H9 (cell line): ENCODE results near the gene CEACAM20. TPM values are rescaled to one million over a fixed set of nuclear protein-coding genes. Genes with fewer than 3 reads are reported as not detected.

Experiments
- DNase-seq: peaks from one replicate; pipeline ENCODE4 v3.0.0-alpha.2; 2017
- H2AFZ ChIP-seq: one replicate; pipeline ENCODE4 v1.6.1; 2013; ENCODE audit warnings: mild to moderate bottlenecking, low read length, control low read depth, moderate library complexity
- H2AK5ac ChIP-seq: 2 replicates; pipeline ENCODE4 v1.6.1; 2013; ENCODE audit warnings: low read length, control low read depth, mixed read lengths; ENCODE audit not compliant: insufficient read length
- H2BK120ac ChIP-seq: one replicate; pipeline ENCODE4 v1.6.1; 2013; ENCODE audit warnings: low read depth, mild to moderate bottlenecking, low read length, control low read depth, inconsistent platforms; ENCODE audit not compliant: poor library complexity, severe bottlenecking
- H2BK12ac ChIP-seq: 2 replicates; pipeline ENCODE4 v1.6.1; 2013; ENCODE audit warnings: low read length, control low read depth, mixed read lengths, low read depth; ENCODE audit not compliant: insufficient read length
- H2BK15ac ChIP-seq: 2 replicates; pipeline ENCODE4 v1.6.1; 2013; ENCODE audit warnings: low read depth, low read length, control low read depth
- H2BK20ac ChIP-seq: one replicate; pipeline ENCODE4 v1.6.1; 2013; ENCODE audit warnings: low read depth, mild to moderate bottlenecking, low read length, control low read depth, inconsistent platforms; ENCODE audit not compliant: poor library complexity, severe bottlenecking
- H2BK5ac ChIP-seq: 2 replicates; pipeline ENCODE4 v1.6.1; 2013; ENCODE audit warnings: low read length, control low read depth, mixed read lengths; ENCODE audit not compliant: insufficient read length
- H3K14ac ChIP-seq: 2 replicates; pipeline ENCODE4 v1.6.1; 2013; ENCODE audit warnings: low read length, control low read depth; ENCODE audit not compliant: insufficient read depth
- H3K18ac ChIP-seq: 2 replicates; pipeline ENCODE4 v1.6.1; 2013; ENCODE audit warnings: low read depth, mild to moderate bottlenecking, mixed read lengths, low read length, control low read depth; ENCODE audit not compliant: insufficient read length
- H3K23ac ChIP-seq: 2 replicates; pipeline ENCODE4 v1.6.1; 2013; ENCODE audit warnings: low read length, control low read depth, mixed read lengths, low read depth; ENCODE audit not compliant: insufficient read length
- H3K23me2 ChIP-seq: 2 replicates; pipeline ENCODE4 v1.6.1; 2013; ENCODE audit warnings: low read depth, mild to moderate bottlenecking, mixed read lengths, low read length, control low read depth; ENCODE audit not compliant: insufficient read length, poor library complexity, severe bottlenecking
- H3K27ac ChIP-seq: 2 replicates; pipeline ENCODE4 v1.5.1; 2013; ENCODE audit warnings: low read length, control low read depth, mixed read lengths, low read depth; ENCODE audit not compliant: insufficient read length
- H3K27me3 ChIP-seq: 2 replicates; pipeline ENCODE4 v1.6.1; 2013; ENCODE audit warnings: low read length, control low read depth, inconsistent platforms; ENCODE audit not compliant: insufficient read depth
- H3K4ac ChIP-seq: 2 replicates; pipeline ENCODE4 v1.6.1; 2013; ENCODE audit warnings: low read depth, mild to moderate bottlenecking, control low read depth, inconsistent platforms, low read length, moderate library complexity
- H3K4me1 ChIP-seq: 2 replicates; pipeline ENCODE4 v1.6.1; 2013; ENCODE audit warnings: low read length, control low read depth, inconsistent platforms; ENCODE audit not compliant: insufficient read depth
- H3K4me2 ChIP-seq: 2 replicates; pipeline ENCODE4 v1.6.1; 2013; ENCODE audit warnings: low read length, control low read depth, mixed read lengths; ENCODE audit not compliant: insufficient read length, insufficient read depth
- H3K56ac ChIP-seq: 2 replicates; pipeline ENCODE4 v1.6.1; 2013; ENCODE audit warnings: low read depth, mild to moderate bottlenecking, mixed read lengths, low read length, control low read depth; ENCODE audit not compliant: insufficient read length
- H3K79me1 ChIP-seq: 2 replicates; pipeline ENCODE4 v1.6.1; 2013; ENCODE audit warnings: low read depth, mild to moderate bottlenecking, moderate library complexity, low read length, control low read depth, inconsistent platforms; ENCODE audit not compliant: insufficient read depth, poor library complexity, severe bottlenecking
- H3K79me2 ChIP-seq: 2 replicates; pipeline ENCODE4 v1.6.1; 2013; ENCODE audit warnings: low read length, control low read depth, inconsistent platforms; ENCODE audit not compliant: insufficient read depth
- H3K9ac ChIP-seq: 2 replicates; pipeline ENCODE4 v1.6.1; 2013; ENCODE audit warnings: low read length, control low read depth, mixed read lengths; ENCODE audit not compliant: insufficient read length; ENCODE audit errors: extremely low read depth
- H3K9me3 ChIP-seq: one replicate; pipeline ENCODE4 v1.6.1; 2013; ENCODE audit warnings: low read depth, low read length, inconsistent platforms; ENCODE audit not compliant: control insufficient read depth
- H3T11ph ChIP-seq: one replicate; pipeline ENCODE4 v1.6.1; 2013; ENCODE audit warnings: mild to moderate bottlenecking, low read length, control low read depth, inconsistent platforms
- H4K20me1 ChIP-seq: one replicate; pipeline ENCODE4 v1.6.1; 2013; ENCODE audit not compliant: control insufficient read depth, insufficient read length, insufficient read depth
- H4K5ac ChIP-seq: 2 replicates; pipeline ENCODE4 v1.6.1; 2013; ENCODE audit warnings: low read depth, mild to moderate bottlenecking, mixed read lengths, low read length, control low read depth; ENCODE audit not compliant: insufficient read length
- H4K8ac ChIP-seq: replicated peaks from 2 replicates; pipeline ENCODE4 v1.6.1; 2013; ENCODE audit warnings: low read length, control low read depth, mixed read lengths, low read depth; ENCODE audit not compliant: insufficient read length
- H4K91ac ChIP-seq: 2 replicates; pipeline ENCODE4 v1.6.1; 2013; ENCODE audit warnings: low read depth, mild to moderate bottlenecking, moderate library complexity, mixed read lengths, low read length, control low read depth; ENCODE audit not compliant: insufficient read length
- H3K27ac Mint-ChIP-seq, 3 experiments: 2 replicates in 2 of 3; 3 replicates in 1 of 3; pipeline ENCODE4 v1.8.0; 2020 to 2021; ENCODE audit warnings: mixed read lengths in 3 of 3, mild to moderate bottlenecking in 1 of 3, moderate library complexity in 1 of 3
- H3K27me3 Mint-ChIP-seq: 2 replicates; pipeline ENCODE4 v1.8.0; 2021; ENCODE audit warnings: low read depth, mild to moderate bottlenecking, moderate library complexity, mixed read lengths
- H3K36me3 Mint-ChIP-seq, 3 experiments: 2 replicates in 2 of 3; 3 replicates in 1 of 3; pipeline ENCODE4 v1.8.0; 2020 to 2021; ENCODE audit warnings: low read depth in 3 of 3, mixed read lengths in 3 of 3; ENCODE audit not compliant: insufficient read depth in 1 of 3
- H3K4me1 Mint-ChIP-seq, 2 experiments: 2 replicates each; pipeline ENCODE4 v1.8.0; 2020; ENCODE audit warnings: mixed read lengths in 2 of 2
- H3K4me3 Mint-ChIP-seq, 2 experiments: 2 replicates in 1 of 2; 3 replicates in 1 of 2; pipeline ENCODE4 v1.8.0; 2020 to 2021; ENCODE audit warnings: mild to moderate bottlenecking in 2 of 2, mixed read lengths in 2 of 2, moderate library complexity in 1 of 2
- H3K9me3 Mint-ChIP-seq, 2 experiments: 2 replicates in 1 of 2; 3 replicates in 1 of 2; pipeline ENCODE4 v1.8.0; 2020; ENCODE audit warnings: mild to moderate bottlenecking in 2 of 2, mixed read lengths in 2 of 2, moderate library complexity in 1 of 2
- CTCF ChIP-seq: fragments of 200-600 bp; sonication (generic); conservative IDR thresholded peaks from 3 replicates; pipeline ENCODE4 v1.8.0; 2021; ENCODE audit warnings: antibody characterized with exemption, mild to moderate bottlenecking
- WGBS: extraction: QIAGEN DNeasy Blood & Tissue Kit; methylation state at CpG from one replicate; pipeline ENCODE4 v1.1.7; 2013; ENCODE audit warnings: missing lambda C conversion rate, low lambda C conversion rate, mixed read lengths; ENCODE audit not compliant: insufficient read length; ENCODE audit errors: extremely low coverage; 5-methylcytosine and 5-hydroxymethylcytosine counted together
- total RNA-seq: library from RNA; stranded (reverse); gene quantifications from 2 replicates; pipeline ENCODE4 v1.2.1, GENCODE V29; 2021

Gene CEACAM20
- total RNA-seq, 1 experiment from 2014 or later = not detected

DNA sequence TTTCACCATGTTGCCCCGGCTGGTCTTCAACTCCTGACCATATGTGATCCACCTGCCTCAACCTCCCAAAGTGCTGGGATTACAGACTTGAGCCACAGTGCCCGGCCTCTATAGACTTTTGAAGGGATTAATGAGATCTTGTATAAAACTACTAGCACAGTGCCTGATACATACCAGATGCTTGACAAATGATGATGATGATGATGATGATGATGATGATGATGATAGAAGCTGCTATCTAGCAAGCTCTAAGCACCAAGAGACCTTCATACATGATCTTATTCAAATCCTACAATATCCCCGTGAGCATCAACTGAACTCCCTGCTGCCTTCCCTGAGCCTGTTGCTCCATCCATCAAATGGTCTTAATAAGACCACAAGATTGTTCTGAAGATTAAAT, 14.4 kb downstream of the CEACAM20 start:
- H3K4me3 Mint-ChIP-seq = no peak overlapping the region
- Histone ChIP-seq H3K79me1 (no peaks in the 10 kb centered on the region), H3K9ac (no peak overlapping the region), H3K23me2 (no peaks in the 10 kb centered on the region), H3K56ac (no peak overlapping the region), H2BK5ac (no peak overlapping the region), H3K9me3 (no peaks in the 10 kb centered on the region), H2BK12ac (no peak overlapping the region), H3K27ac (no peak overlapping the region), H3K27me3 (no peaks in the 10 kb centered on the region), H3T11ph (no peak overlapping the region), H4K5ac (no peak overlapping the region), H4K91ac (no peak overlapping the region), H3K14ac (no peak overlapping the region), H4K8ac (no peak overlapping the region), H3K4me2 (no peak overlapping the region), H3K4me1 (no peaks in the 10 kb centered on the region), H2AK5ac (no peak overlapping the region), H4K20me1 (no peaks in the 10 kb centered on the region), H2BK120ac (no peak overlapping the region), H2BK15ac (no peak overlapping the region), H3K4ac (no peak overlapping the region), H2AFZ (no peak overlapping the region), H3K79me2 (no peaks in the 10 kb centered on the region), H2BK20ac (no peak overlapping the region), H3K18ac (no peak overlapping the region), H3K23ac (no peak overlapping the region)
- no CpG with 5 or more reads among the region's 3 CpGs for WGBS
- no peaks in the 10 kb centered on the region; a peak in 1 of 7 replicates for H3K36me3 Mint-ChIP-seq
- H3K9me3 Mint-ChIP-seq = peaks cover 50 to 56% of the 10 kb centered on the region in 2 experiments
- H3K4me1 Mint-ChIP-seq = no peaks in the 10 kb centered on the region
- no peak overlapping the region for H3K27ac Mint-ChIP-seq
- no peak for TF ChIP-seq CTCF
- H3K27me3 Mint-ChIP-seq = peaks cover 30% of the 10 kb centered on the region
- no peak for DNase-seq
